Esophagus muscularis mucosa (tissue), 4 donors: Measurements from ENCODE around the gene CLEC16A.

Source experiments
- EP300 ChIP-seq: sonication (generic); formaldehyde crosslinking; IDR thresholded peaks from one replicate; pipeline ENCODE4 v1.6.1; 2017; ENCODE audit warnings: antibody characterized with exemption
- POLR2A ChIP-seq: fragments of 450-650 bp; IDR thresholded peaks from one replicate; pipeline ENCODE4 v1.6.1; 2017; ENCODE audit warnings: antibody characterized with exemption, moderate library complexity, mild to moderate bottlenecking, low read depth
- TF ChIP-seq, protein P1 (sequence below), 3 experiments: fragments of 200-600 bp in 2 of 3; fragments of 450-650 bp in 1 of 3; sonication (generic) in 2 of 3; IDR thresholded peaks; one replicate each; pipeline ENCODE4 v1.5.1; 2017 to 2019; ENCODE audit warnings: antibody characterized with exemption in 3 of 3, mild to moderate bottlenecking in 2 of 3, moderate library complexity in 1 of 3

- TF ChIP-seq POLR2A, result no peak
- TF ChIP-seq, protein P1, sequence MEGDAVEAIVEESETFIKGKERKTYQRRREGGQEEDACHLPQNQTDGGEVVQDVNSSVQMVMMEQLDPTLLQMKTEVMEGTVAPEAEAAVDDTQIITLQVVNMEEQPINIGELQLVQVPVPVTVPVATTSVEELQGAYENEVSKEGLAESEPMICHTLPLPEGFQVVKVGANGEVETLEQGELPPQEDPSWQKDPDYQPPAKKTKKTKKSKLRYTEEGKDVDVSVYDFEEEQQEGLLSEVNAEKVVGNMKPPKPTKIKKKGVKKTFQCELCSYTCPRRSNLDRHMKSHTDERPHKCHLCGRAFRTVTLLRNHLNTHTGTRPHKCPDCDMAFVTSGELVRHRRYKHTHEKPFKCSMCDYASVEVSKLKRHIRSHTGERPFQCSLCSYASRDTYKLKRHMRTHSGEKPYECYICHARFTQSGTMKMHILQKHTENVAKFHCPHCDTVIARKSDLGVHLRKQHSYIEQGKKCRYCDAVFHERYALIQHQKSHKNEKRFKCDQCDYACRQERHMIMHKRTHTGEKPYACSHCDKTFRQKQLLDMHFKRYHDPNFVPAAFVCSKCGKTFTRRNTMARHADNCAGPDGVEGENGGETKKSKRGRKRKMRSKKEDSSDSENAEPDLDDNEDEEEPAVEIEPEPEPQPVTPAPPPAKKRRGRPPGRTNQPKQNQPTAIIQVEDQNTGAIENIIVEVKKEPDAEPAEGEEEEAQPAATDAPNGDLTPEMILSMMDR (IDR thresholded peaks at IDR 0.05), result no peak
- TF ChIP-seq EP300, result no peak
Observed at GRCh38 chr16:11140867-11141266, 196.5 kb downstream of the CLEC16A start.
